GM18508 (cell line): ENCODE results near the gene TMCO4.

Source experiments
- ATAC-seq: cut with Tn5 transposase; IDR thresholded peaks from one replicate; pipeline ENCODE4 v1.9.1; 2021; ENCODE audit warnings: moderate number of reproducible peaks; ENCODE audit not compliant: insufficient read depth, unreplicated experiment

The TMCO4 gene

GRCh38 chr1:19728413-19729145, 71.1 kb downstream of the TMCO4 start:
- no peak for ATAC-seq

- ATAC-seq, result no peak
Measured at GRCh38 chr1:19725606-19726005, 74.1 kb downstream of the TMCO4 start.

GRCh38 chr1:19723874-19724273, 75.8 kb downstream of the TMCO4 start:
- no peak for ATAC-seq

GRCh38 chr1:19720973-19721372, 78.7 kb downstream of the TMCO4 start:
- ATAC-seq, result no peak

- no peak for ATAC-seq
Measured at GRCh38 chr1:19720174-19720573, 79.5 kb downstream of the TMCO4 start.

- no peak for ATAC-seq
Measured at GRCh38 chr1:19717467-19717866, 82.2 kb downstream of the TMCO4 start.

GRCh38 chr1:19715334-19716203, 84.1 kb downstream of the TMCO4 start:
- ATAC-seq, result no peak

GRCh38 chr1:19712928-19713327, 86.8 kb downstream of the TMCO4 start:
- no peak for ATAC-seq

GRCh38 chr1:19710825-19711611, 88.7 kb downstream of the TMCO4 start:
- ATAC-seq, result no peak

- no peak for ATAC-seq
Measured at GRCh38 chr1:19709260-19709793, 90.4 kb downstream of the TMCO4 start.

- no peak for ATAC-seq
Measured at GRCh38 chr1:19708567-19709110, 91.1 kb downstream of the TMCO4 start.

- no peak for ATAC-seq
Measured at GRCh38 chr1:19706136-19706535, 93.6 kb downstream of the TMCO4 start.

GRCh38 chr1:19705464-19705863, 94.3 kb downstream of the TMCO4 start:
- ATAC-seq, result no peak

- no peak for ATAC-seq
Measured at GRCh38 chr1:19704247-19705113, 95.2 kb downstream of the TMCO4 start.

GRCh38 chr1:19703280-19703679, 96.4 kb downstream of the TMCO4 start:
- no peak for ATAC-seq

GRCh38 chr1:19700079-19700777, 99.5 kb downstream of the TMCO4 start:
- no peak for ATAC-seq

- no peak for ATAC-seq
Measured at GRCh38 chr1:19698181-19698580, 101.5 kb downstream of the TMCO4 start.

GRCh38 chr1:19696820-19697219, 102.9 kb downstream of the TMCO4 start:
- ATAC-seq, result no peak

GRCh38 chr1:19695772-19696171, 103.9 kb downstream of the TMCO4 start:
- ATAC-seq, result no peak
